ENCODE results near the gene SLC2A3.
"Not testable (repeated sequence)": the region's sequence is repeated elsewhere in the genome, so short reads cannot be mapped to it uniquely, and the experiment has no call there.

SLC2A3 gene

DNA sequence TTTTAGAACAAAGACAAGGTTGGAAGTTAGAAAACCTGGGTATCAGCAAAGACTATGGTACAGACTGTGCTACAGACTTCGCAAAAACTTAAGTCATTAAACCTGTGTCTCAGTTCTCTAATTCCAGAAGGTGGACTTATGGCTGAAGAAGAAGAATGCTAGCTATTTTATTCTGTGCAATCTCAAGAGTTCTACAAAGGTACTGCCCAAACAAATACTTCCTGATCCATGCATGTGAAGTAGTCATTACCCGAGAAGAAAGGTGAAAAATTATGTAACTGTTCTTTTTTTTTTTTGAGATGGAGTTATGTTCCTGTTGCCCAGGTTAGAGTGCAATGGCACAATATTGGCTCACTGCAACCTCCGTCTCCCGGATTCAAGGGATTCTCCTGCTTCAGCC, 45.5 kb upstream of the SLC2A3 start:
- Histone ChIP-seq H3K27ac (ENCODE audit: low read length) (no peak overlapping the region), H3K4me2 (ENCODE audit: low read length) (no peak overlapping the region)

DNA sequence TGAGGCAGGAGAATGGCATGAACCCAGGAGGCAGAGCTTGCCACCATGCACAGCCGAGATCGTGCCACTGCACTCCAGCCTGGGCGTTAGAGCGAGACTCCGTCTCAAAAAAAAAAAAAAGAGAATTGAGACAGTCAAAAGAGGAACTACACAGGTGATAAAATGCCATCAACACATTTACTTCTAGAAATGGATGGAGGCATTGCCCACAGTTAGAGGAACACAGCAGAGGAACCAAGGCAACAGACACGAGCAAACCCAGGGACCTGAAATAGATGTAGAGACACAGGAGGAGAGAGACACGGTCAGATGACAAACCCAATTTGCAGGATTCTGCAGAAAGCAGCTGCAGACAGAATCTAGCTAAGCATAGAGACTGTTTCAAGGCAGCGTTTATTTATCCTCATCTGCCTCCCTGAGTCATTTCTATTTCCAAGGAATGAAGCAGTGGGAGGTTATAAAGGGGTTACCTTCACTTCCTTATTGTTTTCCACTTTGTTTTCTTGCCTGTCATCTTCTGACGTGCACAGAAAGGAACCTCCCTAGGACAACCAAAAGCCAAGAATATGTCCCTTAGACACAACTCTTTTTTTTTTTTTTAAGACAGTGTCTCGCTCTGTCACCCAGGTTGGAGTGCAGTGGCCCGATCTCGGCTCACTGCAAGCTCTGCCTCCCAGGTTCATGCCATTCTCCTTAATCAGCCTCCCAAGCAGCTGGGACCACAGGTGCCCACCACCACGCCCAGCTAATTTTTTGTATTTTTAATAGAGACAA, 41.6 kb upstream of the SLC2A3 start:
- not testable (repeated sequence) for H3K36me3 ChIP-seq (replicated peaks; ENCODE audit: low read depth, low read length); H3K9ac ChIP-seq (ENCODE audit: low read length); H3K27me3 ChIP-seq (ENCODE audit: low read depth, low read length); H2AFZ ChIP-seq (ENCODE audit: low read depth, low read length); H3K79me2 ChIP-seq (ENCODE audit: low read length); H4K20me1 ChIP-seq (ENCODE audit: insufficient read depth, low read length); H3K9me3 ChIP-seq (ENCODE audit: insufficient read depth, low read length)
- H3K4me3 ChIP-seq (ENCODE audit: low read length): 0 out of 2 replicates have a peak overlapping the region, but pooled peaks have one; percentile 16
- H3K27ac ChIP-seq (ENCODE audit: low read length): peak overlapping the region; percentile 58
- H3K4me1 ChIP-seq (ENCODE audit: low read length): peaks cover 15% of the 10 kb centered on the region
- peak overlapping the region; percentile 40 for H3K4me2 ChIP-seq (ENCODE audit: low read length)

More for the DNA sequence above, 45.5 kb upstream of the SLC2A3 start:
- H3K79me2 ChIP-seq (ENCODE audit: low read length): no peaks in the 10 kb centered on the region
- H3K9me3 ChIP-seq (ENCODE audit: insufficient read depth, low read length): no peaks in the 10 kb centered on the region
- H3K4me3 ChIP-seq (ENCODE audit: low read length): no peak overlapping the region
- H4K20me1 ChIP-seq (ENCODE audit: insufficient read depth, low read length): no peaks in the 10 kb centered on the region
- no peaks in the 10 kb centered on the region for H3K27me3 ChIP-seq (ENCODE audit: low read depth, low read length)
- no peak overlapping the region for H2AFZ ChIP-seq (ENCODE audit: low read depth, low read length)
- H3K36me3 ChIP-seq (replicated peaks; ENCODE audit: low read depth, low read length): no peaks in the 10 kb centered on the region
- H3K4me1 ChIP-seq (ENCODE audit: low read length): peaks cover 15% of the 10 kb centered on the region
- no peak overlapping the region for H3K9ac ChIP-seq (ENCODE audit: low read length)
- no peak for TF ChIP-seq EZH2phosphoT487 (IDR thresholded peaks at IDR 0.05; ENCODE audit: low read depth)
- TF ChIP-seq, protein P1, sequence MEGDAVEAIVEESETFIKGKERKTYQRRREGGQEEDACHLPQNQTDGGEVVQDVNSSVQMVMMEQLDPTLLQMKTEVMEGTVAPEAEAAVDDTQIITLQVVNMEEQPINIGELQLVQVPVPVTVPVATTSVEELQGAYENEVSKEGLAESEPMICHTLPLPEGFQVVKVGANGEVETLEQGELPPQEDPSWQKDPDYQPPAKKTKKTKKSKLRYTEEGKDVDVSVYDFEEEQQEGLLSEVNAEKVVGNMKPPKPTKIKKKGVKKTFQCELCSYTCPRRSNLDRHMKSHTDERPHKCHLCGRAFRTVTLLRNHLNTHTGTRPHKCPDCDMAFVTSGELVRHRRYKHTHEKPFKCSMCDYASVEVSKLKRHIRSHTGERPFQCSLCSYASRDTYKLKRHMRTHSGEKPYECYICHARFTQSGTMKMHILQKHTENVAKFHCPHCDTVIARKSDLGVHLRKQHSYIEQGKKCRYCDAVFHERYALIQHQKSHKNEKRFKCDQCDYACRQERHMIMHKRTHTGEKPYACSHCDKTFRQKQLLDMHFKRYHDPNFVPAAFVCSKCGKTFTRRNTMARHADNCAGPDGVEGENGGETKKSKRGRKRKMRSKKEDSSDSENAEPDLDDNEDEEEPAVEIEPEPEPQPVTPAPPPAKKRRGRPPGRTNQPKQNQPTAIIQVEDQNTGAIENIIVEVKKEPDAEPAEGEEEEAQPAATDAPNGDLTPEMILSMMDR (IDR thresholded peaks at IDR 0.05; ENCODE audit: low read depth, low read length): no peak

DNA sequence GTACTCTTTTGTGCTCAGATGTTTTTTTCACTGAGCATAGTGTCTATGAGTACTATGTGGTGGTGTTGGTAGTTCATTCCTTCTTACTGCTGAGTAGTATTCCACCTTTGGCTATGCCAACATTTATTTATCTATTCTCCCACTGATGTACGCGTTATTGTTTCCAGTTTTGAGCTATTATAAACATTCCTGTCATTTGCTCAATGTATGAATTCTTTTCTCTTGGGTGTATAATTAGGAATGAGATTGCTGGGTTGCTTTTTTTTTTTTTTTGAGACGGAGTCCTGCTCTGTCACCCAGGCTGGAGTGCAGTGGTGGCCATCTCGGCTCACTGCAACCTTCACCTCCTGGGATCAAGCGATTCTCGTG, 37.5 kb upstream of the SLC2A3 start:
- Histone ChIP-seq H3K27me3 (ENCODE audit: low read depth, low read length) (peaks cover 5% of the 10 kb centered on the region), H3K4me2 (ENCODE audit: low read length) (no peak overlapping the region), H4K20me1 (ENCODE audit: insufficient read depth, low read length) (no peaks in the 10 kb centered on the region), H3K36me3 (replicated peaks; ENCODE audit: low read depth, low read length) (no peaks in the 10 kb centered on the region), H2AFZ (ENCODE audit: low read depth, low read length) (no peak overlapping the region), H3K9me3 (ENCODE audit: insufficient read depth, low read length) (no peaks in the 10 kb centered on the region), H3K4me3 (ENCODE audit: low read length) (no peak overlapping the region), H3K79me2 (ENCODE audit: low read length) (no peaks in the 10 kb centered on the region), H3K27ac (ENCODE audit: low read length) (no peak overlapping the region), H3K9ac (ENCODE audit: low read length) (no peak overlapping the region), H3K4me1 (ENCODE audit: low read length) (peaks cover 25% of the 10 kb centered on the region)
- TF ChIP-seq EZH2phosphoT487 (IDR thresholded peaks at IDR 0.05; ENCODE audit: low read depth): no peak
- TF ChIP-seq, protein P1 (IDR thresholded peaks at IDR 0.05; ENCODE audit: low read depth, low read length): no peak

DNA sequence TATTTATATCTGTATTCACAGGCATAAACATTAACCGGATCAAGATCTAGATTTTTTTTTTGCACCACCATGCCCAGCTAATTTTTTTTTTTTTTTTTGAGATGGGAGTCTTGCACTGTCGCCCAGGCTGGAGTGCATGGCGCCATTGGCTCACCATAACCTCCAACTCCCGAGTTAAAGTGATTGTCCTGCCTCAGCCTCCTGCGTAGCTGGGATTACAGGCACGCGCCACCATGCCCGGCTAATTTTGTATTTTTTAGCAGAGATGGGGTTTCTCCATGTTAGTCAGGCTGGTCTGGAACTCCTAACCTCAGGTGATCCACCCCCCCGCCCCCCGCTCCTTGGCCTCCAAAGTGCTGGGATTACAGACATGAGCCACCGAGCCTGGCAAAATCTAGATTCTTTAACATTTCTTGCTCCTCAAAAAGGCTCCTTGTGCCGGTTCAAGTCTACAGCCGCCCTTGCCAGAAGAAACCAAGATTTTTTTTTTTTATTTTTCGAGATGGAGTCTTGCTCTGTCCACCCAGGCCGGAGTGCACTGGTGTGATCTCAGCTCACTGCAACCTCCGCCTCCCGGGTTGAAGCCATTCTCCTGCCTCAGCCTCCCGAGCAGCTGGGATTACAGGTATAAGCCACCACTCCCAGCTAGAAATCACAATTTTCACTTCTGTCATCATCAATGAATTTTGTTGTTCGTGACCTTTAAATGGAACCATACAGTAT, 36.9 kb upstream of the SLC2A3 start:
- Histone ChIP-seq H2AFZ (ENCODE audit: low read depth, low read length) (no peak overlapping the region), H3K4me3 (ENCODE audit: low read length) (no peak overlapping the region), H4K20me1 (ENCODE audit: insufficient read depth, low read length) (no peaks in the 10 kb centered on the region), H3K4me2 (ENCODE audit: low read length) (no peak overlapping the region), H3K36me3 (replicated peaks; ENCODE audit: low read depth, low read length) (no peaks in the 10 kb centered on the region), H3K9me3 (ENCODE audit: insufficient read depth, low read length) (no peaks in the 10 kb centered on the region), H3K27me3 (ENCODE audit: low read depth, low read length) (peaks cover 5% of the 10 kb centered on the region), H3K27ac (ENCODE audit: low read length) (no peak overlapping the region), H3K79me2 (ENCODE audit: low read length) (no peaks in the 10 kb centered on the region), H3K4me1 (ENCODE audit: low read length) (peaks cover 19% of the 10 kb centered on the region), H3K9ac (ENCODE audit: low read length) (no peak overlapping the region)
- no peak for TF ChIP-seq EZH2phosphoT487 (IDR thresholded peaks at IDR 0.05; ENCODE audit: low read depth)
- TF ChIP-seq, protein P1 (IDR thresholded peaks at IDR 0.05; ENCODE audit: low read depth, low read length): no peak

DNA sequence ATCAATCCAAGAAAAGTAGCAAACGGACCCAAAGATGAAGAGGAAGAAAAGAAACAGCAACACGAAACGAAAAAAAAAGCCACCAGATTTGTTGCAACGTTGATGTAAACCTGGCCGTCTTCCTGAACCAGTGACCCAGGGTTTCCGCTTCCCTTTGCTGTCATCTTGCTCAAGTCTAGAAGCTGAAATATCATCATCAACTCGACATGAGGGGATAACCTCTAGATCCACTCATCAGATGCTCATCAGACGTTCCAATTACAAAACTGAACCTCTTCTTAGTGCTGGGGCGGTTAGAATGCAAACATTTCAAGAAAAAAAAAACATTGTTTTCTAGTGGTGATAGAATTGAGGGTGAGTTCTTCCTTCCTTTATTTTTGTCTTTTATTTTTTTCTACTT, 36.3 kb upstream of the SLC2A3 start:
- not testable (repeated sequence) for H3K27me3 ChIP-seq (ENCODE audit: low read depth, low read length); H2AFZ ChIP-seq (ENCODE audit: low read depth, low read length); H3K4me3 ChIP-seq (ENCODE audit: low read length); H3K79me2 ChIP-seq (ENCODE audit: low read length); H3K4me2 ChIP-seq (ENCODE audit: low read length); H3K9me3 ChIP-seq (ENCODE audit: insufficient read depth, low read length); H3K9ac ChIP-seq (ENCODE audit: low read length); H4K20me1 ChIP-seq (ENCODE audit: insufficient read depth, low read length); H3K27ac ChIP-seq (ENCODE audit: low read length); H3K36me3 ChIP-seq (replicated peaks; ENCODE audit: low read depth, low read length)
- peaks cover 16% of the 10 kb centered on the region for H3K4me1 ChIP-seq (ENCODE audit: low read length)

DNA sequence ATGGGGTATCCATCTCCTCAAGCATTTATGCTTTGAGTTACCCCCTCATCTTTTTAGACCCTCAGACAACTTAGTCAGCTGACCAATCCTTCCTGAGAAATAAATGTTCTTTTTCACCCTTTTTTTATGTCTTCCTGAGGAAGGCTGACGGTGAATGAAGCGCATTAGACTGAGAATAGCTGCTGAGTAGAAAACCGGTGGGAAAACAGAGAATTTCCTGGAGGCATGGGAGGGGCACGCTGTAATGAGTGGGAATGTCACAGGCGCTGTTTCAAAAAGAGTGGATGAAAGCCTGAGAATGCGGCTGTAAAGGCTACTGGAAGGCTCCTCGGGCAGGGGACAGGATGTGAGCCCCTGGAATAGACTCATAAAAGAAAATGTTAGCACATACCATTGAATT, 35.8 kb upstream of the SLC2A3 start:
- H2AFZ ChIP-seq (ENCODE audit: low read depth, low read length); H3K9me3 ChIP-seq (ENCODE audit: insufficient read depth, low read length); H3K27me3 ChIP-seq (ENCODE audit: low read depth, low read length); H4K20me1 ChIP-seq (ENCODE audit: insufficient read depth, low read length); H3K79me2 ChIP-seq (ENCODE audit: low read length); H3K27ac ChIP-seq (ENCODE audit: low read length); H3K36me3 ChIP-seq (replicated peaks; ENCODE audit: low read depth, low read length): not testable (repeated sequence)
- Histone ChIP-seq H3K9ac (ENCODE audit: low read length) (0 out of 2 replicates have a peak overlapping the region, but pooled peaks have one; percentile 35), H3K4me1 (ENCODE audit: low read length) (peaks cover 12% of the 10 kb centered on the region), H3K4me2 (ENCODE audit: low read length) (peak overlapping the region; percentile 72), H3K4me3 (ENCODE audit: low read length) (peak overlapping the region; percentile 63)
